Measurements from ENCODE around the gene SPATA31E1.

SPATA31E1 gene

GRCh38 chr9:87880683-87881082 lies 2.0 kb upstream of the SPATA31E1 start:
- no peak for ATAC-seq

GRCh38 chr9:87883274-87883673 lies 597 bp downstream of the SPATA31E1 start:
- no peak for TF ChIP-seq BACH2 (CRISPR knock-in tag; IDR thresholded peaks at IDR 0.05; ENCODE audit: borderline replicate concordance)
- TF ChIP-seq RARB (CRISPR knock-in tag; IDR thresholded peaks at IDR 0.05): no peak
- TF ChIP-seq SNAI2 (CRISPR knock-in tag; IDR thresholded peaks at IDR 0.05): no peak
- no peak for TF ChIP-seq ZNF565 (CRISPR knock-in tag; conservative IDR thresholded peaks at IDR 0.05; ENCODE audit: low read depth)
- TF ChIP-seq ZC3H10 (CRISPR knock-in tag; IDR thresholded peaks at IDR 0.05): no peak
- no peak for TF ChIP-seq ISL1 (CRISPR knock-in tag; IDR thresholded peaks at IDR 0.05)
- TF ChIP-seq ZFP3 (CRISPR knock-in tag; IDR thresholded peaks at IDR 0.05): no peak
- TF ChIP-seq CSDC2 (CRISPR knock-in tag; IDR thresholded peaks at IDR 0.05): no peak
- TF ChIP-seq ARNTL (CRISPR knock-in tag; IDR thresholded peaks at IDR 0.05; ENCODE audit: borderline replicate concordance, low read depth): no peak
- TF ChIP-seq POU6F1 (CRISPR knock-in tag; IDR thresholded peaks at IDR 0.05; ENCODE audit: borderline replicate concordance, low read depth): no peak
- TF ChIP-seq GLIS3 (CRISPR knock-in tag; IDR thresholded peaks at IDR 0.05): no peak
- TF ChIP-seq CREB5 (CRISPR knock-in tag; IDR thresholded peaks at IDR 0.05; ENCODE audit: low read depth): no peak
- no peak for TF ChIP-seq PPARA (CRISPR knock-in tag; IDR thresholded peaks at IDR 0.05; ENCODE audit: borderline replicate concordance)
- TF ChIP-seq ZNF70 (CRISPR knock-in tag; IDR thresholded peaks at IDR 0.05): no peak
- no peak for TF ChIP-seq TOX (CRISPR knock-in tag; IDR thresholded peaks at IDR 0.05; ENCODE audit: borderline replicate concordance)
- no peak for TF ChIP-seq TCF4 (CRISPR knock-in tag; IDR thresholded peaks at IDR 0.05; ENCODE audit: borderline replicate concordance)
- no peak for TF ChIP-seq PATZ1 (CRISPR knock-in tag; IDR thresholded peaks at IDR 0.05; ENCODE audit: borderline replicate concordance)

More at GRCh38 chr9:87880683-87881082, 2.0 kb upstream of the SPATA31E1 start:
- TF ChIP-seq TSHZ2 (CRISPR knock-in tag; IDR thresholded peaks at IDR 0.05) (no peak), SNAI2 (CRISPR knock-in tag; IDR thresholded peaks at IDR 0.05) (no peak), ESRRG (CRISPR knock-in tag; IDR thresholded peaks at IDR 0.05) (no peak), BACH2 (CRISPR knock-in tag; IDR thresholded peaks at IDR 0.05; ENCODE audit: borderline replicate concordance) (no peak), CSDC2 (CRISPR knock-in tag; IDR thresholded peaks at IDR 0.05) (no peak), TOX (CRISPR knock-in tag; IDR thresholded peaks at IDR 0.05; ENCODE audit: borderline replicate concordance) (no peak), ZNF70 (CRISPR knock-in tag; IDR thresholded peaks at IDR 0.05) (no peak)

GRCh38 chr9:87883990-87884389 lies 1.3 kb downstream of the SPATA31E1 start:
- TF ChIP-seq PATZ1 (CRISPR knock-in tag; IDR thresholded peaks at IDR 0.05; ENCODE audit: borderline replicate concordance): no peak
- TF ChIP-seq ISL1 (CRISPR knock-in tag; IDR thresholded peaks at IDR 0.05): no peak
- no peak for TF ChIP-seq GLIS3 (CRISPR knock-in tag; IDR thresholded peaks at IDR 0.05)
- TF ChIP-seq POU6F1 (CRISPR knock-in tag; IDR thresholded peaks at IDR 0.05; ENCODE audit: borderline replicate concordance, low read depth): no peak
- TF ChIP-seq ZNF565 (CRISPR knock-in tag; conservative IDR thresholded peaks at IDR 0.05; ENCODE audit: low read depth): no peak
- no peak for TF ChIP-seq BACH2 (CRISPR knock-in tag; IDR thresholded peaks at IDR 0.05; ENCODE audit: borderline replicate concordance)
- no peak for TF ChIP-seq ZFP3 (CRISPR knock-in tag; IDR thresholded peaks at IDR 0.05)
- no peak for TF ChIP-seq ZC3H10 (CRISPR knock-in tag; IDR thresholded peaks at IDR 0.05)
- no peak for TF ChIP-seq PPARA (CRISPR knock-in tag; IDR thresholded peaks at IDR 0.05; ENCODE audit: borderline replicate concordance)
- TF ChIP-seq TOX (CRISPR knock-in tag; IDR thresholded peaks at IDR 0.05; ENCODE audit: borderline replicate concordance): no peak
- no peak for TF ChIP-seq CSRNP3 (CRISPR knock-in tag; IDR thresholded peaks at IDR 0.05)
- no peak for TF ChIP-seq ZFP30 (CRISPR knock-in tag; IDR thresholded peaks at IDR 0.05)
- no peak for TF ChIP-seq ZNF8 (CRISPR knock-in tag; IDR thresholded peaks at IDR 0.05)
- ATAC-seq: no peak

More at GRCh38 chr9:87883274-87883673, 597 bp downstream of the SPATA31E1 start:
- no peak for ATAC-seq
